Stimulated activated CD4-positive, alpha-beta T cell treated with anti-CD3 and anti-CD28 coated beads, Interleukin-4, amount 100 ng/mL, for 24 hours (primary cell): Measurements from ENCODE around the gene SRPK2.
"Not testable (repeated sequence)": the region's sequence is repeated elsewhere in the genome, so short reads cannot be mapped to it uniquely, and the experiment has no call there.

ENCODE experiments used
- DNase-seq: peaks from one replicate; pipeline ENCODE4 v3.0.0-alpha.2; 2020

The SRPK2 gene

DNA sequence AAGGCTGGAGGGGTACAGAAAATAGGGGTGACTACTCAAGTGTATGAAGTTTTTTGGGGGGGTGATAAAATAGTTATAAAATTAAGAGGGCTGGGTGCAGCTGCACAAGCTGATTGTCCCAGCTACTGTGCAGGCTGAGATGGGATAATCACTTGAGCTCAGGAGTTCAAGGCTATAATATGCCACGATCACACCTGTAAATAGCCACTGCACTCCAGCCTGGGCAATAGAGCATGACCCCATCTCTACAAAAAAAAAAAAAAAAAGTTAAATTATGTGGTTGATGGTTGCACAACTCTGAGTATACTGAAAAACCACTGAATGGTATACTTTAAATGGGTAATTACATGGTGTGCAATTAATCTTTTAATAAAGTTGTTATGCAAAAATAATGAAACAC, 172.9 kb downstream of the SRPK2 start:
- no peak for DNase-seq

DNA sequence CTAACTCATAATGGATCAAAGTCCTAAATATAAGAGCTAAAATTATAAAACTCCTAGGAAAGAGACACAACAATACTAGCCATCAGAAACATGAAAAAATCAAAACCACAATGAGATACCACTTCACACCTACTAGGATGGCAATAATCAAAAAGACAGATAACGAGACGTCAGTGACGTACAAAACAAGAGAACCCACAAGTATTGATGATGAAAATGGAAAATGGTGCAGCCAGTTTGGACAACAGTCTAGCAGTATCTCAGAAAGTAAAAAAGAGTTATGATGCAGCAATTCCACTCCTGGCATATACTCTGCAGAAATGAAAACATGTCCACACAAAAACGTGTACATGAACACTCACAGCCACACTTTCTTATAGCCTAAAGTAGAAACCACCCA, 173.5 kb downstream of the SRPK2 start:
- no peak for DNase-seq

DNA sequence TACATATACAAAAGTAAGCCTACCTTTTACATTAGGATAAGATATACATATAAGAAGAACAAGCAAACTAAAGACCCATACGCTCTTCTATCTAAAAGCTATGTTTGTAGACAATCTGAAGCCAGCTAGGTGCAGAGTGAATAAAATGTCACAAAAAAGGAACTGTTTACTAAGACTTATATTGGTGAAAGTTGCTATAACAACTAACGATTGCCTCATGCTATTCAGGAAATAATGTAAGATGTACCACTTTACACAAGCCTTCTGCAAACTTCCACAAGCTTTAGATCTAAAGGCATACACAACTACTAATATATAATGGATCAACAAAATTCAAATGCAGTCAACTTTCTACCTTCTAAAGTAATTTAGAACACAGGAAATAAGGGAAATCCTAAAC, 175.1 kb downstream of the SRPK2 start:
- DNase-seq, result no peak

DNA sequence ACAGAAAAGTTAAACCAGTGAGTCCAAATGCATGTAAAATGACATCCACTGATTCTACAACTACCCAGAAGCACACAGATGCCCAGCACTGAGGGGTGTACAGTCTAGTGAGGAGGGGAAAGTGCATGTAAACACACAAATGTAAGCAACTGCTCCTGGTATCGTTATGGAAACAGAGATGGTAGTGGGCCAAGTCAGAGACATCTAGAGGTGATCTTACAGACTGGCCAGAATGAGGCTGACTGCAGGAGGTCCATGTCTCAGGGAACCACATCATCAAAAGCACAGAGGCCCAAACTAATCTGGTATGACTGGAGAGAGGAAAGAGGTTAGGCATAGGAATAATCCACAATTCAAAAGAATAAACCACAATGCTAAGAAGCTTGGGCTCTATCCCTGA, 176.5 kb downstream of the SRPK2 start:
- no peak for DNase-seq

DNA sequence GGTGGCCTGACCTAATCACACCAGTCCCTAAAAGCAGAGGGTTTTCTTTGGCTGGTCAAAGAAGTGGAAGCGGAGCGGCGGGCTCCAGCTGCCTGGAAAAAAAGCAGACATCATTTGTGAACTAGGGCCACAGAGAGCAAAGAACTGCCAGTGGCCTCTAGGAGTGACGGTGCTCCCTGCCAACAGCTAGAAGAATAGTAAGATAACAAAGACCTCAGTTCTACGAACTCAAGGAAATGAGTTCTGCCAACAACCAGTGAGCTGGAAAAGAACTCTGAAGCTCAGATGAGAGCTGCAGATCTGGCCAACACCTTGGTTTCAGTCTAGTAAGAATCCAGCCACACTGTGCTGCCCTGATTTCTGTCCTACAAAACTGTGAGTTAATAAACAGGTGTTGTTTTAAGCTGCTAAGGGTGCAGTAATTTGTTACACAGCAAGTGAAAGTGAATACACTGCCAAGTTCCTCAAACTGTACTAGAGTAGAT, 178.0 kb downstream of the SRPK2 start:
- no peak for DNase-seq

DNA sequence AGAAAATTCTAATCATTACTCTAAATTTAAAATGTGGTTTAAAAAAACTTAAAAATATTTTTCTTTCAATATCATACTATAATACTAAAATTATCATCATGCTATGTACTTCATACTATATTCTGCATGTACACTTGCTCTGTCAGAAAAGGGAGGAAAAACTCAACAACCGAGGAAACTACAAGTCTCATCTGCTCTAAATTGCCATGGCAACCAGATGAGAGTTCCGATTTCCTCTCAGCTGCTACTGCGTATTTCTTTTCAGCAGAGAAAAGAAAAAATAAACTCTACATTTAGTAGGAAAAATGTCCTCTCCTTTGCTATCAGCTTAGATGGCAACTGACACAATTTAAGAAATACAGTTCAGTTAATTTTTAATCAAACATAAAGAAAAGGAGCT, 178.9 kb downstream of the SRPK2 start:
- DNase-seq, result no peak

DNA sequence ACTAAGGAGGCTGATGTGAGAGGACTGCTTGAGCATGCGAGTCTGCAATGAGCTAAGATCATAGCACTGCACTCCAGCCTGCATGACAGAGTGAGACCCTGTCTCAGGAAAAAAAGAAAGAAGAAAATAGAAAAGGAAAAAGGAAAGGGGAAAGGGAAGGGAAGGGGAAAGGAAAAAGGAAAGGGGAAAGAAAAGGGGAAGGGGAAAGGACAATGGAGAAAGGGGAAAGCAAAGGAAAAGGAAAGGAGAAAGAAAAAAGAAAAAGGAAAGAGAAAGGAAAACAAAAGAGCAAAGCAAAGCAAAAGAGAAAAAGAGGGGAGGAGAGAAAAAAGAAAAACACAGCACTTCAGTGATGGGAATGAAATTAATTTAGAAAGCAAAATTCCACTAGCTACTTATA, 179.3 kb downstream of the SRPK2 start:
- no peak for DNase-seq

DNA sequence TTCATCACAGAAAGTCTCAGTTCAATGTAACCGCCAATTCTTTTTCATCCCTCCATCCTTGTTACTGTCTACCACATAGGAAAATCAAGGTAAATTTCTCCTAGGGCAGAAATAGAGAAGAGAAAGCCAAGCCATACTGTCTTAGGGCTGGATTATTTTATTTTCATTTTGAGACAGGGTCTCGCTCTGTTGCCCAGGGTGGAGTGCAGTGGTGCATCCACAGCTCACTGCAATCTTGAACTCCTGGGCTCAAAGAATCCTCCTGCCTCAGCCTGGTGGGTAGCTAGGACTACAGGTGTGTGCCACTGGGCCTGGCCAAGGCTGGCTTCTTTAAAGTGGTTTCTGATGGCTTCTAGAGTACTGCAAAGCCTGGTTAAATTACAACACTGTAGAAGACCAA, 181.7 kb downstream of the SRPK2 start:
- no peak for DNase-seq

DNA sequence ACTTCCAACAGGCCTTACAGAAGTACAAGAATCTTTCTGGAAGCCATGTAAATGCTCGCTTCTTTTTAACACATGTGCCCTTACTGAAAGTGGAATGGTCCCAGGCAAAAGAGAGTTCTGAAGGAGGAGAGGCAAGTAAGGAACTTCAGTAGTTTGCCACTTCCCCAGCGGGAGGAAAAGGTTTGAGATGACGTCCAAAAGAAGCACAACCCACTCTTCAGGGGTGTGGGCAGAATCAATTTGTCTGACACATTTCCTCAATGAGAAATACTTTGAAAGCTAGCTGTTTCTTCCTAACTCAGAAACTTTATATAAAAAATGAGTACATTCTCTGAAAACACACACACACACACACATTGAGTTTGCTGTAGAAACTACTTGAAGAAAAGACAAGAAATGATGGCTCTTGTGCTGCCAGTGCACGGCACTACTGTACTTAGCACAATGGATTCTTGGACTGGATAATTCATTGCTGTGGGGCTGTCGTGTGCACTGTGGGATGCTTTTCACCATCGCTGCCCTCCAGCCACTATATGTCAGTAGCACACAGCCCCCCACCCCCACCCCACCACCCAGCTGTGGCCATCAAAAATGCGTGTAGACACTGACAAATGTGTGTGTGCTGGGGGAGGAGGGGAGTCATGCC, 183.0 kb downstream of the SRPK2 start:
- peak; percentile 50 for DNase-seq

DNA sequence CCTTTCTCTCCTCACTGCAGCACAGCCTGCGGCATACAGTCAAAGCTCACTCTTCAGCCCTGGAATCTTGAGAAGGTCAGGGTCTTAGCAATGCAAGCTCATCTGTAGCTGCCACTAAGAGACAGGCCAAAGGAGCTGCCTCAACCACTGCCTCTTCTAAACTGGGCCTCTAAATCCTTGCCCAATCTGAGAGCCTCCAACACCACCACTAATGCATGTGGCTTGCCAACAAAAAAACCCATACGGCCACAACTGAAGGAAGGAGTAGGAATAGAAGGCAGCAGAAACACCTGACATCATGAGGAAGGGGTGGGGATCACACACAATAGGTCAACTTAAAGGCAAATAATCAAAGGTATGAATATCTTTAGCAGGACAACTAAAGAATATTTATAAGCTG, 183.8 kb downstream of the SRPK2 start:
- DNase-seq, result no peak

DNA sequence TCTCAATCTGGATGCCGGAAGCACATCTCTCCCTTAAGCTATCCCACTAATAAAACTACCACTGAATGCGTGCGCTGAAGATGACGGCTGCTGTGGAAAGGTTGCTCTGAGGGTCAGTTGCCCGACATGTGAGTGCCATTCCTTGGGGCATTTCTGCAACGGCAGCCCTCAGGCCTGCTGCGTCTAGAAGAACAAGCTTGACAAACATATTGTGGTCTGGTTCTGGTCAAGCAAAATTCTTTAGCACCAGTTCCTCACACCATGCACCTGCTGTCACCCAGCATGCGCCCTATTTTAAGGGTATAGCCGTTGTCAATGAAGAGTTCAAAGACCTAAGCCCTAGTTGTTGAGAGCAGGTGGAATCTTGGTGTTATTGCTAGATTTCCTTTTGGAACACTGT, 184.2 kb downstream of the SRPK2 start:
- DNase-seq, result no peak

DNA sequence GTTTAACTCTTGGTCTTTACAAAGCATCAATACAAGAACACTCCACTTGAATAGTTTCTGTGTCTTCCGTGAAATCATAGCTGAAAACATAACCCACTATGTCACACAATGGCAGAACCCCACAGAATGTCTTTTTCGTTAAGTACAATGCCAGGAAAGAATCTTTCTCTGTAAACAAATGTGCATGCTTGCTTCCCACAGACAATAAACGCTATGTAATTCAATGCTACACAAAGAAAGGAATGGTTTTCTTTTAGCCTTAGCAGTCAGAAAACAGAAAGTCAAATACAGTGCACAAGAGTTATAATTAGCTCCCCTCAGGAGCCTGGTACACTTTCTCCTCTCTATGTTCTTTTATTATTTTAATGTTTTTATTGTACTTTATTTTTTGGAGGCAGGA, 186.1 kb downstream of the SRPK2 start:
- DNase-seq, result no peak

DNA sequence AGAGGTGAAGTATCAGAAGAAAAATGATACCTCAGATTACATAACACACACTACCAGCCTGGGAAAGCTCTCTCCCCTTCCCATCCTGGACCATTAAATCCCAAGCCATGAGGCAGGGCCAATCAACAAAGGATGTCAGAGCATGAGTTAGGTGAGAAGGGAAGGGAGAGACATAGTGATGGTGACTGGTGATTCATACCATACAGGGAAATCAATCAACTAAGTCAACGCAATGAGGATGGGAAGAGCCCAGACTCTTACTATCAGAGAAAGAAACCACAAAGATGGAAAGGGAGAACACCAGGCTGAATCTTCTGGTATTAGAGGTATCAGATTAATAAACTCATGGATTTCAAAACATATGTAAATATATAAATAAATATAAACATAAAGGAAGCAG, 189.3 kb downstream of the SRPK2 start:
- DNase-seq, result no peak

DNA sequence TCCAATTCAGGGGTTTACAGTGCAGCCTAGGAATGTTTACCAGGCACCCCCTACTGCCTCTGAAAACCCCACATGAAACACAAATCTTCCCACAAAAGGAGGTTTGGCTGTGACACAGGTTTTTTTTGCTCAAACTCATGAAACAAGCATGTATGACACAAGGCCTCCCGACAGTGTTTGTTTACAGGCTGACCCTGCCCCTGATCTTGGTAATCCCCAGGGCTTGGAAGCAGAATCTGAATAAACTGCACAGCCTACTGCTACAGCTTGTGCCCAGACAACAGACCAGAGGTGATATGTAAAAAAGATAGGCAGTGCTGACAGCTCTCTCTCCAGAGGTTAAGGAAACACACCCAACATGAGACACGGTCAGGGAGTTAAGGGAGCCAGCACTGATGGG, 190.5 kb downstream of the SRPK2 start:
- DNase-seq, result no peak

DNA sequence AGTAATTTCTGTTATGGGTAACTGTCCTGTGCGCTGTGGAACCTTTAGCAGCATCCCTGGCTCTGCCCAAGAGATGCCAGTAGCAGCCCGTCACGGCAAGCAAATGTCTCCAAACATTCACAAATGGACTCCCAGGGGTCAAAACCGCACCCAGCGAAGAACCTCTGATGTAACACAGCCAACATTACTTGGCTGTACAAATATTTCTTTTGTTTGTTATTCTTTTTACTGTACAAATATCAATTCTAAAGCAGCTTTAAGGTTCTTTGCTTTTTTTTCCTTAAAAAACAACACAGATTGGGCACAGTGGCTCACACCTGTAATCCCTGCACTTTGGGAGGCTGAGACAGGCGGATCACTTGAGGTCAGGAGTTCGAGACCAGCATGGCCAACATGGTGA, 192.2 kb downstream of the SRPK2 start:
- DNase-seq, result no peak

DNA sequence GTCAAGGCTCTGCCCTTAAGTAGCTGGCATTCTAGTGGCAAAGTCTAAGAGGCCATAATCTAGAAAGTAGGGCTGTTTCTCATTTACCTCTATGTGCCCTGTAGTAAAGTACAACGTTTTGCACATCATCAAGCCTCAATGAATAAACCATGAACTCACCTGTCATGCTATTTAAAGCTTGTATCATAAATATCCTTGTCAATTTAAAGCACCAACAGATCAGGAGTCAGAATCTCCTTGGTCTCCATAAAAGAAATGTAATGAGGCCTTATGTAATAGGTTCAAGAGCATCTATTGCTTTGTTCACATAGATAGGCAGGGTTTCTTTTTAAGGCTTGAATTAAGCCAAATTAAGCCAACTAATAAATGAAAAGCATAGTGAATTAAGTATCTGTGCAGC, 192.8 kb downstream of the SRPK2 start:
- DNase-seq, result no peak

DNA sequence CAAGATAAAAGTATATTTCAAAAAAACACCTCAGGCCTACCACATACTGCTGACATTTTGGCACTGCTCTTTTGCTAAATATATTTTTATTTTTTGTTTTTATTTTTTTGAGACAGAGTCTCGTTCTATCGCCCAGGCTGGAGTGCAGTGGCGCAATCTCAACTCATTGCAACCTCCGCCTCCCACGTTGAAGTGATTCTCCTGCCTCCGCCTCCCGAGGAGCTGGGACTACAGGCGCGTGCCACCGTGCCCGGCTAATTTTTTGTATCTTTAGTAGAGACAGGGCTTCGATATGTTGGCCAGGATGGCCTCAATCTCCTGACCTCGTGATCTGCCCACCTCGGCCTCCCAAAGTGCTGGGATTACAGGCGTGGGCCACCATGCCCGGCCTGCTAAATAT, 193.8 kb downstream of the SRPK2 start:
- not testable (repeated sequence) for DNase-seq

DNA sequence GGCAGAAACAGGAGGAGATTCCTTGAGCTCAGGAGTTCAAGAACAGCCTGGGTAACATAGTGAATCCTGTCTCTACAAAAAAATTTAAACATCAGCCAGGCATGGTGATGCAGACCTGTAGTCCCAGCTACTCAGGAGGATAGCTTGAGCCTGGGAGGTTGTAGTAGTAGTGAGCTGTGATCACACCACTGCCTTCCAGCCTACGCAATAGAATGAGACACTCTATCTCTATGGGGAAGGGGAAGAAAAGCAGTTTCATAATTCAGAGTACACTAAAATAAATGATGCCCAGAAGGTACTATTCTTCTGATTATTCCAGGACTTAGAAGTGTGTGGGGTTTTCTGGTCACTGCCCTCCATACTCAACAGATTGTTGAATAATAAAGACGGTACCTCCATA, 197.4 kb downstream of the SRPK2 start:
- no peak for DNase-seq

DNA sequence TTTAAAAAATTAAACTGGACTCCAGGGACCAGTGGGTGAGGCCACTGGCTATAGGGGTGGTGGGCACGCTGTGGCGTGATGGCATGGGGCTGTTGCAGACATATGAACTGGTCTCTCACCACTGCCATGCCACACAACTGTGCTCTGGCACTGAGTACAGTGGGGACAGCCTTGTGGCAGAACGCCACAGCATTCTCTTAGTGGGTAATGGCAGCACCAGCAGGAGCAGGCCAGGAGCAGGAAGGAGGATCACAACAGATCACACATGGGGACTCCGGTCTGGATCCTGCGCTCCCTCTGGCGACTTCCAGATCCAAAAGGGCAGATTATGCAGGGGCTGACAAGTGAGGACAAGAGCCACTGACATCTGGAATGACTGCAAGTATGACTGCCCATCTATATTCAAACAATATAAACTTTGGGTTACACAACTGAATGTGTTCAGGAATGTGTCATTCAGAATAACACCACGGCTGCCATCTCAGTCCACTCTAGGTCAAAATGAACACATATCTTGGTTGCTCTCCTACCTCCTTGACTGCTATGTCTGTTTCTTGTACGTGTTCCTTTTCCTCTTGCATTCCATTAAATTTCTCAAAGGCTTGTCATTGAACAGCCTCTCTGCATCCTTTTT, 198.7 kb downstream of the SRPK2 start:
- DNase-seq, result no peak

DNA sequence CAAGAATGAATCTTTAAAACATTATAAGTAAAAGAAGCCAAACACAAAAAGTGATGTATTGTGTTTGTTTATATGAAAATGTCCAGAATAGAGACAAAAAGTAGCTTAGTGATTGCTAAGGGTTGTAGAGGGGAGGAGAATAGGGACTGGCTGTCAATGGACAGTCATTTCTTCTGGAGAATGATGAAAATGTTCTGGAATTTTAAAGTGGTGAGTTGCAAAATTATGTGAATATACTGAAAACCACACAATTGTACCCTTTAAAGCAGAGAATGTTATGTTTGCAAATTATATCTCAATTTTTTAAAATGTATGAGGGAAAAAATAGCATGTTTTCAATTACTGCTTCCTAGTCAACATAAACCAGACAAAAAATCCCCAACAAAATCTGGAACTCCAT, 200.5 kb downstream of the SRPK2 start:
- no peak for DNase-seq

DNA sequence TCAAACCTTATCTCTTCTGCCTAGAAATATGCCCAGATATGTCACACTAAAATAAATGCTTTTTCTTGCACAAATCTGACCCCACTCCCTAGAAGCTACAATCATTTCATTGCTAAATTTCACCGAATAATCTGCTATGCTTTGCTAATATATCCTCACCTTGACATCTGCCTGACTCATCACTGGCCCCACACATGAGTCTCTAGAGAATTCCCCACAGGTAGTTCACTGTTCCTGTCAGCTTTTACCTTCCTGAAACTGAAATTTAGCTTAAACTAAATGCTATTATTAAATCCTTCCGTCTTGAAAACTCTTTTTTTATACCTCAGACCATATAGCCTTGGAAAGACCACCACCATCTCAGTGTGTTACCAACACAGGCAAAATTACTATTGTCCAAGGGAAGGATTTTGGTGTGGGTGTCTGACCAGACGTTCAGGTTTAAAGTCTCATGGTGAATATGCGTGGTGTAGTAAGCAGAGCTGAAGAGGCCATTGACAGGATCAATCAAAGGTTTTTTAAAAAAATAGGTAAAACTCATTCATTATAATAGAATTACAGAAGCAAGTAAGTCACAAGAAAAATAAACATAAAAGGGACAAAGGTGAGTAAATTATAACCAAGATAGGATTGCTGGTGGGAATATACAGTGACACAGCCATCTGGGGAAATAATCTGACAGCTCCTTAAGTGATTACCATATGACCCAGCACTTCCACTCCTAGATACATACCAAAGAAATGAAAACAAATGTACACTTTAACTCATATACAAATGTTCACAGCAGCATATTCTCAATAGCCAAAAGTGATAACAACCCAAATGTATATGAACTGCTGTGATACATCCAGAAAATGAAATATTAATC, 201.2 kb downstream of the SRPK2 start:
- no peak for DNase-seq

DNA sequence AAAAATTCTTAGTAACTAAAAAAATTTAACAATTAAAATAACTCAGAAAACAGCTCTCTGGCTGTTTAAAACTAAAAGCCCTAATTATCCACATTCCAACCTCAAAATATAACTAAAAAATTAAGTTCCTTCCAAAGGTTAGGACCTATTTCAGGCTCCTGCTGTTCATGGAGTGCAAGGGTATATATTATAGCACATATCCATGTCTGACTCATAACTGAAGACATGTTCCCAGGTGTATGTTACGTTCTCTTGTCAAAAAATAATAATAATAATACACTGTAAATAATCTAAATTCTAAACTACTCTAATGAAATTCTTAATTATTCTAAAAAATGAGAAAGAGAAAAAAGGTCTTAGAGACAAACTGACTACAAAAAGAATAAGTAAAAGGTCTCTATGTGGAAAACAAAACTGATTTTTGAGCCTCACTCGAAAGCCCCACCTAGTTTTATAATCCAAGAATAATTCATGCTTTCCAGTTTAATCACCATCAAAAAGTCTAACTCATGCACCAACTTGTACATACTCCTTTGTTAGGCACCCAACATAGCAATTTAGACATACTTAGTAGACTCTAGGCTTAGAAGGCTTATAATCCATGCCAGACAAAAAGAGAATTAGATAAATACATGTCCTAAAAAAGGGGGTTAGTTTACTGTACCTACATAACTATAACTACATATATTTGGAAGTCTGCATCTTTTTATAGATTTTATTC, 203.3 kb downstream of the SRPK2 start:
- DNase-seq, result no peak

DNA sequence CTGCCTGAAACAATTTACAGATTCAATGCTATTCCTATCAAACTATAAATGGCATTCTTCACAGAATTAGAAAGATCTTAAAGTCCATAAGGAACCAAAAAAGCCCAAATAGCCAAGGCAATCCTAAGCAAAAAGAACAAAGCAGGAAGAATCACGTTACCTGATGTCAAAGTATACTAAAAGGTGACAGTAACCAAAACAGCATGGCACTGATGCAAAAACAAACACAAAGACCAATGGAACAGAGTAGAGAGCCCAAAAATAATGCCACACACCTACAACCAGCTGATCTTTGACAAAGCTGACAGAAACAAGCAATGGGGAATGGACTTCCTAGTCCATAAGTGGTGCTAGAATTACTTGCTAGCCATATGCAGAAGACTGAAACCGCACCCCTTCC, 208.7 kb downstream of the SRPK2 start:
- no peak for DNase-seq
